GM18508 (cell line): ENCODE measurements around the gene KRT74.

Experiments used
- ATAC-seq: cut with Tn5 transposase; IDR thresholded peaks from one replicate; pipeline ENCODE4 v1.9.1; 2021; ENCODE audit warnings: moderate number of reproducible peaks; ENCODE audit not compliant: insufficient read depth, unreplicated experiment

KRT74 gene

DNA sequence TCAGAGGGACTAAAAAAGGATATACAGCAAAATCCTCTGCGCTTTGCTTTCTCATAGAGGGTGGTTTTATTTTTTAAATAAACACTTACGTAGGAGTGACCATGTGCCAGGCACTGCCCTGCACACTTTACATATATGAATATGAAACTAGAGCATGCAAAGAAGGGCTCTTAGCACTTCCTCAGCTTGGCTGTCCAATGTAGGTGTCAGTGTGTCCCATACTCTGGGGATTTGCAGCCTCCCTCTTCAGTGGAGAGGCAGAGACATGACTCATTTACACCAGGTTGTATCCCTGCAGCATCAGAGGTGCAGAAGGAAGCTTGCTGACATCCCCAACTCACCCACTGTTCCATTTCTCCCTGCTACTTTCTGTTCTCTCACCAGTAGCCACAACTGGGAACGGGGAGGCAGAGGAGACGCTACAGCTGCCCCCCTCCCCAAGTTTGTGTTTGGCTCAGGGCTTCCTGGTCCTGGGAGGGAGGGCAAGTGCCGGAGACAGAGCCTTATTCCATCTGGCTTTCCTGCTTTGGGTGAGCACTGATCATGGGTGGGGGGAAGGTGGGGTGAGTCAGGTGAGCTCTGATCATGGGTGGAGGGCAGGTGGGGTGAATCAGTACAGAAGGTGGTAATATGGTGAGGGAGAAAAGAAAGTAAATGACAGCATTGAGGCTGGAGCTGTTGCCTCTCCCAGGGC is 48.6 kb downstream of the KRT74 start:
- no peak for ATAC-seq

DNA sequence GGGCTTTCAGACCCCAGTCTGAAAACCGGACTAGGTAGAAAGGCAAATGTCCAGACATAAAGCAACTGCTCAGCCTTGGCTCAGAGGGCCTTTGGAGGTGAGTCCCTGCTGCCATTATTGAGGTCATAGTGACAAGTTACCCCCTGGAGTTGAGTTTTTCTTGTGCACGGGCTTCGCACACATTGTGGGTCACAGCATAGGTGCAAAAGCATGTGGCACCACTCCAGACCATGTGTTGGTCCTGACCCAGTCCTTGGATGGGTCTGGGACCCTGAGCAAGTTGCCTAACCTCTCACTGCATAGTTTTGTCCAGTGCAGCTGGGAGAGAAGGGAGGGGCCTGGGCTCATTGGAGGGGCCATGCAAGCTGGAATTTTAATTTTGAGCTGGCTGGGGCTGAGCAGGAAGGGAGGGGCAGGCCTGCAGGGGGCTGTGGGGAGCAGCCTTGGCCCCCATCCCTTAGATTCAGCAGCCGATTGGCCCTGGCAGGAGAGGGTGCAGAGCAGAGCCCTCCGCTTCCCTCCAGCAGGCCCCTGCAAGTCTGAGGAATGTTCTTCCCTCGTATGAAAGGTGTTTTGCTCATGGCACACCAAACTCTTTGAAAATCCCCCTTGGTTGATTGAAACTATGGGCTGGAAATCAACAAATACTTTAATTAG is 49.3 kb downstream of the KRT74 start:
- ATAC-seq, result no peak

DNA sequence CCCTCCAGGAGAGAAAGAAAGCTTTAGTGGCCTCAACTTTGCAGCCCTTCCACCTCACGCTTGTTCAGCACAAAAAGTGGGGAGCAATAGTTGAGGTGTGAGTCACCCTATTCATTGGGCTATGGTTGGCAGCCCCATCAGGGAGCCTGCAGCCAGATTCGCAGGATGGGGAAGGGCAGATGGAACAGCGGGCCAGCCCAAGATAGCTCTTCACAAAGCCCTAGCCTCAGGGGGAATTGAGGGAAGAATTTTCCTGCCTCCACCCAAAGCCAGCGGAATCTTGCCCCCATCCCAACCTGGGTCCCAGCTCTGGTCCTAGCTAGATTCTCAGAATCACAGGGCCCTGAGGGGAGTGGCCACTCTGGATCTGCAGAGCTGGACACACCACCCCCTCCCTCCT is 49.8 kb downstream of the KRT74 start:
- ATAC-seq, result no peak

DNA sequence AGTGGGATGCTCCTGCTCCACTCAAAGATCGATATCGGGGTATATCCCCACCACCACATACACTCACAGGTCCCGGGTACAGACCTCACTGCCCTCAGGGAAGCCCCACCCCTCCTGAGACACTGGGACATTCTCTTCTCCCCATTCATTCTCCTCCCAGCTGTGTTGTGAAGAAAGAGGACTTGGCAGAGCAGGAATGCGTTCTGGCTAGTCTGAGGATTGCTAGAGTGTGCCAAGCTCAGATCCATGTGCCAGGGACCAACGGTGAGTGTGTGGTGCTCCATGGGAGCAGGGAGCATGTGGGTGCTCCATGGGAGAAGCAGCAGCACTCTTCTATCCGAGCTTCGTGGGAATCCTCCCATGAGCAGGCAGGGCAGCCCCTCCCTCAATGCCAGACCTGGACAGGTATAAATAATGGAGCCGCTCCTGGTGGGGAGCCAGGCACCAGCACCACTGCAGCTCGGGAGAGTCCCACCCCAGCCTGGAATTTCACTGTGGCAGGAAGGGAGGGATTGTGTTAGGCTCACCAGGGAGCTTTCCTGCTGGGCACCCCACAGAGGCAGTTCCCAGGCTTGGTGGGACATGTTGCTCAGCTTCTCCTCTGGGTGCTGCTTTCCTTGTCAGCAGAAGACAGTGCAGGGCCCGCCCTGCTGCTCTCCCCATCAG is 51.2 kb downstream of the KRT74 start:
- no peak for ATAC-seq

DNA sequence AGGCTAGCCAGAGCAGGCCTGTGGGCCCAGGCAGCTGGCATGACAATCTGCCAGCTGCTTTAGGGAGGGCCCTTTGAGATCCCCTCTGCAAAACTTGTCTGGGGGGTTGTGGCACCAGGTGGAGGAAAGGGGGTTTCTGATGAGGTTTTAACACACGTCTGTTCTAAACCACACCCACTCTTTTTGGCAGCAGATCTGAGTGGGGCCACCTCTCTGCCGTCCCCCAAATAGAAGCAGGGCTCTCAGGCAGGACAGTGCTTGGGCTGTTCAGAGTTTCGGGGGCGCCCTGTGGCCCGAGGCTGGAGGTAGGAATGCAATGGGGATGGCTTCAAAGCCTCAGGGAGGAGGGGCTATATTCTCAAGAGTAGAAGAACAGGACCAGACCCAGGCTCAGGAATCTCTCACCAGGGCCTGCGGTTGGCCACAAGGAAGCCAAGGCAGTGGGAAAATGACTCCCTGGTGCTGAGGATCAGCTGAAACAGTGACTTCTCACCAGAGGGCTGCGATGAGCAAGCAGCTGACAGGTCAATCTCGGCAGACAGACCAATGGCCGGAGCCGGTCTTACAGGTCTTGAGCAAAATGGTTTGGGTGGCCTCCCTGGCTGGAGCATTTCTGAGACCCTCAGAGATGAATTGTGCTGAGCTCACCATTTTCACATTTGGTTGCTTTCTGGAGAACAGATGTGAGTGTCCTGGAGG is 51.9 kb downstream of the KRT74 start:
- ATAC-seq, result no peak

DNA sequence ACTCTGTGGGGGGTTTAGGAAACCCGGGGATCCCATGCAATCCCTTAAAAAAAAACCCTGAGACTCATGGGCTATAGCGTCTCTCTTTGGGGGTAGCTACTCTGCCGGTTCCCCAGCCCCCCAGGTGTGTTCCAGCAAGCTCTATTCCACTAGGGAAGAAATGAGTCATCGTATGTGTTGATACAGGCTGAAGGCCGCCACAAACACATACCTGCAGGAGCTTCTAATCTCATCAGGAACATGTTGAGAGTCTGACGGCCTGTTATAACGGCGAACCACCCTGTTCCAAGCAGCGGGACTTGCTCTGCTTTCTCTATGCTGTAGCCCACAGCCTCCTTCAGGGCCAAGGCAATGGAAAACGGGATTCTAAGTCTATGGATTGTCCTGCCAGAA is 52.5 kb downstream of the KRT74 start:
- no peak for ATAC-seq

DNA sequence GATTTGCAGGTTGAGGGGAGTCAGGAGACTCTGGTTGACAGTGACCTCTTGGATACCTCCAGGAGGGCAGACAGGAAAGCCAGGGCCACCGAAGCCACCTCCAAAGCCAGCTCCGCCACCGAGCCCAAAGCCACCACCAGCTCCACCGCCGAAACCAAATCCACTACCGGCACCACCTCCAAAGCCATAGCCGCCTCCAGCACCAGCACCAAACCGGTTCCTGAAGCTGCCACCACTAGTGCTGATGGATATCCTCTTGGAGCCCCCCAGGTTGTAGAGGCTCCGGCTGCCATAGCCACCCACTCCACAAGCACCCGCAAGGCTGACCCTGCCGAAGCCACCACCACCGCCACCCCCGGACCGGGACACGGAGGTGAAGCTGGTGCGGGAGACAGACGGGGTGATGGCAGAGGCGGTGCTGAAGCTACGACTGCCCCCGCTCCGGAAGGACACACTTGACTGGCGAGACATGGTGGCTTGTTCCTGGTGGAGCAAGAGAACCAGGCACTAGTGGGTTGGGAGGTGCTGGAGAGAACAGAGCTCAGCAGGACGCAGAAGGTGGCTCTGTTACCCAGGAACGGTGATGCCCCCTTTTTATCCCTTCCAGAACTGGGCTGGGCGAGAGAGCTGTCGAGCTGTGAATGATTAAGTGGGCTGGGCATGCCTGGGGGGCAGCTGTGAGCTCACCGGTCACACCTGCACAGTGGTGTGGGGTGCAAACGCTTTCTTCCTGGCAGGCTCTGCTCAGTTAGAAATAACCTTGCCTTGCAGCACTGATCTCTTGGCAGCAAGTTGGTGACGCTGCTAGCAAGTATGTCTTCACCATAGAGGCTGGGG is 53.6 kb downstream of the KRT74 start, which contains the start of gene KRT5:
Gene KRT5, minus strand, starts transcription at position 569 of the 837 bp plus-strand sequence. Its CDS starts 98 bp downstream, at position 471.
- ATAC-seq, result no peak

DNA sequence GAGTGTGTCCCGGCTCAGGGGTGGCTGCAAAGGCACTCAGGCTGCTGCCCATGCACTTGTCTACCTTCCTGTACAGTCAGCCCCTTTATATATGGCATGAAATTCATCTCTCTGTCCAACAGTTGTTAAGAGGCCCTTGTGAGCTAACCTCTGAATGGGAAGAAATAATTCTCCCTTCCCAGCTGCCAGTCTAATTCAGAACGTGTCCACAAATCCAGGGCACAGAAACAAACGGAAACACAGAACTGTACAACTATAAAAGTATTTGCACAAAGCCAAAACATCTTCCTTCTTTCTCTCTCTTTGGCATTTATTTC is 54.3 kb downstream of the KRT74 start:
- no peak for ATAC-seq

DNA sequence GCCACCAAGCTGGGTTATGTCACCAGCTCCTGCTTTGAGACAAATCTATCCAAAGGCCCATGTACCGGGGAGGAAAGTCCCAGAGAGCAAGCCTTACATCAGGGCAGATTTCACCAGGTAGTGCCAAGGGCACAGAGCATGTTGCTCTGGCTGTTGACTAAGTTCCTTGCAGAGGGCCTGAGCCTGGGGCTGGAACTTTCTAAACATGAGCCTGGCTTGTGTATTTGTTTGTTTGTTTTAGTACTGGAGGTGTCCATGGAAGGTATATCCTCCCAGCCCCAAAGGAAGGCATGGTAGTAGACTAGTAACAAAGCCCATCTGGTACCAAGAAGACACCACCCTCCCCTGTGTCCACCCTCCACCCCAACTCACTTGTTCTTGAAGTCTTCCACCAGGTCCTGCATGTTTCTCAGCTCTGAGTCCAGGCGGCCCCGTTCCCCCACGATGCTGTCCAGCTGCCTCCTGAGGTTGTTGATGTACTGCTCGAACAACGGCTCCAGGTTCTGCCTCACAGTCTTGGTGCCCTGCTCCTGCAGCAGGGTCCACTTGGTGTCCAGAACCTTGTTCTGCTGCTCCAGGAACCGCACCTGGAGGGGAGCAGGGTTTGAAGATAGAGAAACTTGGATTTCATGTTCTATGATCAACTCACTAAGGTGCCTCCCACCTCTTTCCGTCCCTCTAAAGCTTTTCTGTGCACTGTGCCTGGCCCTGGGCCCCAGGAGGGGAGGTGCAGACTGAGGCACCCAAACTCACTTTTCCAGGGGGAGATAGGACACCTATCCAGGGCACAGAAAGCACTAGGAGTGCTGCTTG is 54.9 kb downstream of the KRT74 start:
- no peak for ATAC-seq

DNA sequence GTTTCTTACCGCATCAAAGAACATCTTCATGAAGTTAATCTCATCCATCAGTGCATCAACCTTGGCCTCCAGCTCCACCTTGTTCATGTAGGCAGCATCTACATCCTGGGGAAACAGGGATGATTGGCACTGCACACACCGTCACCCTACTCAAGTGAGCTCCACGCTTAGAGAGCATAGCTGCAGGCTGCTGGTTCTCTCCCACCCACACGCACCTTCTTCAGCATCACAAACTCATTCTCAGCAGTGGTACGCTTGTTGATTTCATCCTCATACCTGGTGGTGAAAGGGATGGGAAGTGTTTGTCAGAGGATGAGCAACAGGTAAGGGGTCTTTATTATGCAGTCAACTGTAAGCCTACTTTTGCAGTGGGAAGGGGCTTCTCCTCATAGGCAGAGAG is 55.8 kb downstream of the KRT74 start:
- ATAC-seq, result no peak

DNA sequence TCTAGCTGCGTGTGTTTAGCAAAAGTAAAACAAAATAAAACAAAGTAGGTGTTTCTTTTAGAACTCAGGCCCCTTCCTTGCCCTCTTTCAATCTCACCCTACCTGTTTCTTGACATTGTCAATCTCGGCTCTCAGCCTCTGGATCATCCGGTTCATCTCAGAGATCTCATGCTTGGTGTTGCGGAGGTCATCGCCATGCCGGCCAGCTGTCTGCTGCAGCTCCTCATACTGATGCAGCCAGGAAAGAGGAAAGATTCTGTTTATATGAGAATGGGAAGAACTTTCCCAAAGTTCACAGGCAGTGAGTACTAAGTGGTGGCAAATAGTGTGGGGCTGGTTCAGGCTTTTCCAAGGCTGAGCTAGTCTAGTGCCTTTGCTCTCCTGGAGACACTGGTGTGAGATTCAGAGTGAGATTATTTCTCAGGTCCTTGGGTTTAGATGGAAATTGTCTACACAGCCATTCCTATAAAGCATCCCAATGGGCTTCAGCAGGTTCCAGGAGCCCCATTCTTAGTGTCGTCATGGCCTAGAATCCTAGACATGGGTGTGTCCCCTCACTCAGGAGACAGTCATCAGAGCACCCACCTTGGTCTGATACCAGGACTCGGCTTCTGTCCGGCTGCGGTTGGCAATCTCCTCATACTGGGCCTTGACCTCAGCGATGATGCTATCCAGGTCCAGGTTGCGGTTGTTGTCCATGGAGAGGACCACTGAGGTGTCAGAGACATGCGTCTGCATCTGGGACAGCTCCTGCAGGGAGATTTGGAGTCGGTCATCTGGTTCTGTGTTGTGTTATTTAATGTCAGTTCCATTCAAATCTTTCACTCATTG is 56.4 kb downstream of the KRT74 start:
- ATAC-seq, result no peak

DNA sequence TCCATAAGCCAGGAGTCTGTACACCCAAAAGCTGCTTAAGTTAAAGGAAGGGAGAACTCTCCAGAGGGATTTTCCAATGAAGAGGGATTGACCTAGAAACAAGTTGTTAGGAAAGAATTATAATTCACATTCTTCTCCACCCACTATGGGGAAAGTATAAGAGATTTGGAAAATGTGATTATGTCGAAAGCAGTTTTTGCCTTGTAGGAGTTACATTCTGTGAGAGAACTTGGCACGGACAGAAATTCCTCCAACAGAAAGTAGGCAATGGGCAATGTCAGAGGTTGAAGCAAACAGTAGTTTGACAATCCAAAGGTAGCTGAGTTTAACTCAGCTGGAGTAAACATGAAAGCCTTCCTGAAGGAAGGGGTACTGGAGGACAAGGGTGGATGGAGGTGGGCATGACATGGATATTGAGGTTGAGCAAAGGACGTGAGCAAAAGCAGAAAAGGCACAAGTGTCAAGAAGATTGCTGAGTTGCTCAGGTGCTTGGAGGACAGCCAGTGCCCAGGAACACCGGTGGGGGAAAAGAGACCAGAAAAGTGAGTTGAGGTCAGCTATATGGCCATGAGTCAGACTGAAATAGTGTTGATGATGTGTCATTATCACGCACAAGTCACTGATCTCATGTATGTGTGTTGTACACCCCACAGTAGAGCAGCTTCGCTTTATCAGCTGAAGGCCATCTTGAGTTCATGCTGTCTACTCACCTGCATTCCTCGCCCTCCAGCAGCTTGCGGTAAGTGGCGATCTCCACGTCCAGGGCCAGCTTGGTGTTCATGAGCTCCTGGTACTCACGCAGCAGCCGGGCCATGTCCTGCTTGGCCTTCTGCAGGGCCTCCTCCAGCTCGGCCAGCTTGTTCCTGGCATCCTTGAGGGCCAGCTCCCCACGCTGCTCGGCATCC is 57.5 kb downstream of the KRT74 start:
- no peak for ATAC-seq
